NCI-H2227 (cell line): ENCODE measurements around the gene CHN2.

ENCODE experiments used
- DNase-seq: peaks from one replicate; lab custom pipeline; 2025; ENCODE audit not compliant: unreplicated experiment; lab: John Stamatoyannopoulos, UW

CHN2 gene

GRCh38 chr7:29483219-29484104, 288.9 kb downstream of the CHN2 start:
- no peak for DNase-seq

DNA sequence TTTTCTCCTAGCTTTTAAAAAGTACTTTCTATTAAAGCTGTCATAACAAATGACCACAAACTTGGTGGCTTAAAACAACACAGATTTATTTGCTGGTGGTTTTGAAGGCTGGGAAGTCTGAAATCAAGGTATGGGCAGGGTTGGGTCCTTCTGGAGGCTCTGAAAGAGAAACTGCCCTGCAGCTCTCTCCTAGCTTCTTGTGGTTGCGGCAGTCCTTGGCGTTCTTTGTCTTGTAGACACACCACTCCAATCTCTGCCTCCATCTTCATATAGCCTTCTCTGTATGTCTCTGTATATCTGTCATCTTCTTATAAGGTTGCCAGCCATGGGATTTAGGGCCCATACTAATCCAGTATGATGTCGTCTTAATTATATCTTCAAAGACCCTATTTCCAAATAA, 289.7 kb downstream of the CHN2 start:
- no peak for DNase-seq

DNA sequence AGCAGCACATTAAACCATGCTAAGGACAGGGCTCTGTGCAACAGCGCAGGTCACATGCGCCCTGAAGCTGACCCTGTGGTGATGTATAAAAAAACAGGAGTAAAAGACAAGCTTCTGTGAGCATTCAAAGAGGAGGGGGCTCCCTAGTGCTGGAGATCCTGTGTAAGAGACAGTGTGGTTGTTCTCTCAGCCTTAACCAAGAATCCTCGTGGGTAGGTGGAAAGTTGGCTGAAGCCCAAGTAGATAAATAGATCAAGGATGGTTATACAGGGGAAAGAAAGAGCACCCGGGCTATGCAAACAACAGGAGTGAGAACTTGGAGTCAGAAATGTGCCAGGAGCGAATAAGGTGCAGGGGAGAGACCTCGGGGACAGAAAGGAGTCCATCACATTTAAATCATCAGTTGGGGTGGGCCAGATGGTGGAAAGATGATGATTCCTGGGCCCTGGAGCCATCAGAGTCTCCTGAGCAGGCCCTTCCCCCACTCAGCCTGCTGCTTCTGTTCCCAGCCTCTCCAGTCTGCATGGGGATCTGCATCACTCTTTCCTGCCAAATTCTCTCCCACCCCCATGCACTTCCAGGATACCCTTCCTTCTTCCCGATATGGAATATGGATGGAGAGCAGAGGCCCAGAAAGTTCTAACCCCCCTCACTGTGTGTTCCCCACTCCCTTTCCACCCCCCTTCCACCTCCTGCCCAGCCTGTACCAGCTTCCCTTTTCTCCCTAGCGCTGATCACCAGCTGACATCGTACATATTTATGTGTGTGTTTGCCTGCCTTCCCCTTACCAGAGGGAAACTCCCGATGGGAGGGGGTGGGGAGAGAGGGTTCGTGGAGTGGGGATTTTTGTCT, 291.0 kb downstream of the CHN2 start:
- no peak for DNase-seq

GRCh38 chr7:29486191-29486700, 291.7 kb downstream of the CHN2 start:
- no peak for DNase-seq

DNA sequence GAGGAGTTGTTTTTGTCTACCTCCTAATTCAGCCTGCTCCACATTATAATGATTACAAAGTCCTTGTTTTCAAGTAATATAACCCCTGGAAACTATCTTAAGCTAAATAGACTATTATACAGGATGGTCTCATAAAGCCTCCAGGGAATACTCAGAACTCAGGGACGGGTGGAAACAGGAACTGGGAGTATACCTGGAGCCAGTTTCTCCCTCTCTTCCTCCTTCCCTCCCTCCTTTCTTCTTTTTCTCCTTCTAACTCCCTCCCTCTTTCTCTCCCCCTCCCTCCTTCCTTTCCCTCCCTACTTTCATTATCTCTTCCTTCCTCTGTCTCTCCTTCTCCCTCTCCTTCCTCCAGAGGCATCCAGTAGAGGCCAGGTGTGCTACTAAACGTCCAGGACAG, 292.8 kb downstream of the CHN2 start:
- no peak for DNase-seq

GRCh38 chr7:29488203-29488970, 293.8 kb downstream of the CHN2 start:
- no peak for DNase-seq

DNA sequence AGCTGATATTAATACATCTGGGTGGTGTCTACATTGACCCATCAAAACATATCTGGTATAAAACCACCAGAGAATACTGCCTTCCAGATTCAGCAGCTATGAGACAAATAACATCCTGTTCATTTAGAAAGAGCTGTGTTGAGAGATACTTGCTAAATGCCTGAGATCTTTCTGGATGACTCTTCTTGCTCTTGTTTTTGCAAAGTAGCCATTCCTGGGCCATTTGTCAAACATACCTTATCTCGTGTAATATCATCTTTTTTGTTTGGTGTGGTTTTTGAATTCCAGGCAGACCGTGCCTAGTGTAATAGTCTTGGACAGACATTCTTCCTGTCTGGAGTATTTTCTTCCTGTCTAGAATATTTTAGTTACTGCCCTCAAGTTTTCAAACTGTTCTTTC, 294.4 kb downstream of the CHN2 start:
- DNase-seq = no peak

DNA sequence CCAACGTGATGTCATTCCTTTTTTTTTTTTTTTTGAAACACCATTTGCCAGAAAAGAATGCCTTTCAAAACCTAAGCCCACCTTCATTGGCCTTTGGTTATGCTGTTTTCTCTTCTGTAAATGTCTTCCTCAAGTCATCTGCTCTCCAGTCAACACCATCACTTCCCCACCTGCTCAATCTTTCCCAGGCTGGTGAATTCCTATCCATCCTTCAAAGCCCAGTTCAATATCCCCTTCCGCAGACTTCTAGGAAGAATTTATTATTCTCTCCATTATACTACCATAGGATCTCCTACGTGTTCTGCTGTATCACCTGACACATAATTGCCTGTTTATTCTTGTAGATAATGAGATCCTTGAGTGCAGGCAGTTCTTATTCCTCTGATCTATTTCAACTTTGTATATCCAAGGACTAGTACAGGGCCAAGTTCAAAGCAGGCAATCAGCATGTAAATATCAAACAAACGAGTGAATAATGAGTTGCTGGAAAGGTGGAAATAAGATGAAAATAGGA, 295.6 kb downstream of the CHN2 start:
- DNase-seq = no peak

GRCh38 chr7:29494350-29494749, 299.8 kb downstream of the CHN2 start:
- no peak for DNase-seq

GRCh38 chr7:29495653-29496052, 301.1 kb downstream of the CHN2 start:
- DNase-seq = no peak

GRCh38 chr7:29496355-29497020, 301.9 kb downstream of the CHN2 start:
- no peak for DNase-seq

- no peak for DNase-seq
Measured at GRCh38 chr7:29499932-29500331, 305.4 kb downstream of the CHN2 start.

DNA sequence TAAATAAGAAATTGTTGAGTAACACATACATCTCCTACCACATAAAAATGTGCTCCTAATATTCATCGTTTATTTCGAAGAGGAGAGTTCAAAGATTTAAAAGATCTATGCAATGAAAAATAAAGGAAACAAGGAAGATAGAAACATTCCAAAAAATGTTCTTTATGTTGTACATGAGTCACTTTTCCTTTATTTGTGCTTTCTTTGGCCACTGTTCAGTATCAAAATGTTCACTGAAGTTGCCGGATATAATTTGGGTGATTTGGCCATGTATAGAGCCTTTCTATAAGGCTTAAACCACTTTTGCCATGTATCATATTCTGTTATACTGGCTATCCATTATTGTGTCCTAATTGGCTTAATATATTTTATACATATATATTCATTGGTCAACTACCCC, 306.1 kb downstream of the CHN2 start:
- no peak for DNase-seq

GRCh38 chr7:29502133-29502532, 307.6 kb downstream of the CHN2 start:
- DNase-seq = no peak

DNA sequence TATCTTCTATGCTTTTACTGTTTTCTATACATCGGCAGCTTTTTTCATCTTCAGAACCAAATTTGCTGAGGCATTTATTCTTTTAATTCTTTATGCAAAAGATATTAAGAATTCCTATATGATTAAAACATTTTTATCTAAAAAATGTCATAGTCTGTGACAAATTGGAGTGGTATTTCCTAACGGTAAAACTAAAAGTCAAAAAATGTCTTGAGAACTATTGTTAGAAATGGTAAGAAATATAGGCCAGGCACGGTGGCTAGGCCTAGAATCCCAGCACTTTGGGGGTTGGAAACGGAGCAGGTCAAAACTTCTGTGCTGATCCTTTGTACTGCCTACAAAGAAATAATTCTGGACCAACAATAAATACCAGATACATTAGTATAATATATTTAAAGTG, 311.4 kb downstream of the CHN2 start:
- no peak for DNase-seq

- no peak for DNase-seq
Measured at GRCh38 chr7:29508608-29509007, 314.0 kb downstream of the CHN2 start.

DNA sequence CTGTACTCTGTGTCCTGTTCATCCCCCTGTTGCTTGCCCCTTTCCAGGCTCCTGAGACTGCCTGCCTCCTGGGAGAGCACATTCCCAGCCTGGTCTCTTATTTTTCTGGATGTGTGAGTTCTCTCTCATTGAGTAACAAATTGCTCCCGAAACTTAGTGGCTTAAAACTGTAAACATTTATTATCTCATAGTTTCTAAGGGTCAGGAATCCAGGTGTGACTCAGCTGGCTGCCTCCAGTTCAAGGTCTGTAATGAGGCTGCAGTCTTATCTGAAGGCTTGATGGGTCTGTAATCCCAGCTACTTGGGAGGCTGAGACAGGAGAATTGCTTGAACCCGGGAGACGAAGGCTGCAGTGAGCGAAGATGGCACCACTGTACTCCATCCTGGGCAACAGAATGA, 315.5 kb downstream of the CHN2 start:
- DNase-seq = no peak

DNA sequence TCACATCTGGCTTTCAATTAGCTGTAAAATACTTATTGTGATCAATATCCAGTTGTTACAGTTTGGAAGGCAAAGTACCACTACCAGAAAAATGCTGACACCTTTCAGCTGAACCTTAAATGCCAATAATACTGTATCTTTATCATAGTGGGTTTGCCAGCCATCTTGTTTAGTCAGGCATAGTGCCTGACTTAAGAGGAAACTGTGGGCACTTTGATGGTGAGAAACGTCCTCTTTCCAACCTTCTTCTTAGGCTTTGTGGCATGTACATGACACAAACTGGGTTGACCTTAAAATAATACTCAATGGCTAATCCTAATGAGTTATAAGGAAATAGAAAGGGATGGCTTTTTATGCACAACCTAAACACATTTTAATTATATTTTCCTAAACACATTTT, 316.8 kb downstream of the CHN2 start:
- no peak for DNase-seq

- DNase-seq = no peak
Measured at GRCh38 chr7:29511851-29512250, 317.3 kb downstream of the CHN2 start.

DNA sequence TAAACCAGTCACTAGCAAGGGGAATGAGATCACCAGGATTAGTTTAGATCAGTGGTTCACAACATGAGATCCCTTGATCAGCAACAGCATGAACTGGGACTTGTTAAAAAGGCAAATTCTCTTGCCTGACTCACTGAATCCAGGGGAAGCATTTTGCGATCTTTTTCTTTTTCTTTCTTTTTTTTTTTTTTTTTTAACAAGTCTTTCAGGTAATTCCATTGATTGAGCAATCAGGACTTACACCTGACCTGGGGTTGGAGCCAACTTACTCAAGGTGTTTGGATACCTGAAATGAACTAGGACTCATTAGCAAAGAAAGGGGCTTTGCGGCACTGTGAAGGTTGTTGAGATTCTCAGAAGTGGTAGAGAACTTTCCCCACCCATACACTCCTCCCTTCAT, 321.9 kb downstream of the CHN2 start:
- DNase-seq = no peak
